GM18909 (cell line): ENCODE results near the gene SLC13A3.

Experiments
- ATAC-seq: cut with Tn5 transposase; IDR thresholded peaks from one replicate; pipeline ENCODE4 v1.9.1; 2021; ENCODE audit warnings: mild to moderate bottlenecking; ENCODE audit not compliant: unreplicated experiment, poor library complexity

SLC13A3 gene

DNA sequence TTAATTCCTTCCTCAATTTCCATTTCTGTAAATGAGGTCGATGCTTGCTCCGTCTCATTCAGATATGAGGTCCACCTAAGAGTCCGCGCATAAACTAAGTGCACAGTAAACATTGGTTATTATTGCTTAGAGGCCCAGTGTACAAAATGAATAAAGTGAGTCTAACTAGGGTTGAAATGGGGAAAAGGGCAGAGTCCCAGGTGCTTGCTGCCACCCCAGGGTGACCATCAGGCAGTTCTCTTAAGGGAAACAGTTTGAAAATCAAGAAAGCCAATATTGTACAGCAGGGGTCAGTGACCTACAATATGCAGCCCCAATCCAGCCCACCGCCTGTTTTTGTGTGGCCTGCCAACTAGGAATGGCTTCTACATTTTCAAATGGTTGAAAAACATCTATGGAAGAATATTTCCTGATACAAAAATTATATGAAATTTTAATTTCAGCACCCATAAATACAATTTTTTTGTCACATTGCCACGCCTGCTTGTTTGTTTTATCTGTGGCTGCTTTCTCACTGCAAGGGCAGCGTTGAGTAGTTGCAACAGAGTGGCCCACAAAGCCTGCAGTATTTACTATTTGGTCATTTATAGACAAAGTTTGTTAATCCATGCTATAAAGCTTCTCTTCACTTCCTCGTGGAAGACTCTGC lies 43.3 kb downstream of the SLC13A3 start:
- no peak for ATAC-seq

DNA sequence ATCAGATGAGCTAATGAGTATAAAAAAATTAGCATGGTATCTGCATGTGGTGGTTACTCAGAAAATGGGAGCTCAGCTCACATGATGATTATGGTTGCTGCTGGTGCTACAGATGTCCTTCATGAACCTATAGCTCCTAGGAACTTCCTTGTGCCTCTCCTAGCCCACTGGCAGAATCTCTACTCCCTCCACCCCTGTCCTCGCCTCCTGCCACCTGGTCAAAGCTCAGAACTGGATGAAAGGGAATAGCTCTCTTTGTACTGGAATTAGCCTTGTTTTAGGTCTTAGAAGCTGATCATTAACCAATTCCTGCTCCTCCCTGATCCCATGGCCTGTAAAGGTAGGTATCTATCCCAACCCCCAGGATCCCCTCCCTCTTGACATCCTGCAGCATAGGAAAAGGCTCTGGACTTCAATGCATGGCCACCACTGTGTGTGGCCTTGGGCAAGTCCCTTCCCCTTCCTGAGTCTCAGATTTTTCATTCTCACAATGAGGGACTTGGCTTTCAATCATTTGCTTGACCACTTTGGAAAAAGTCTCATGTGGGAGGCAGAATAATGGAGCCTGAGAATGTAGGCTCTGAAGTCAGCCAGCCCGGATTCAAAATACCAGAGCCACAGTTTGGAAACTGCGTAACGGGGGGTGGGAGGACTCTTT lies 43.9 kb downstream of the SLC13A3 start:
- ATAC-seq: no peak

DNA sequence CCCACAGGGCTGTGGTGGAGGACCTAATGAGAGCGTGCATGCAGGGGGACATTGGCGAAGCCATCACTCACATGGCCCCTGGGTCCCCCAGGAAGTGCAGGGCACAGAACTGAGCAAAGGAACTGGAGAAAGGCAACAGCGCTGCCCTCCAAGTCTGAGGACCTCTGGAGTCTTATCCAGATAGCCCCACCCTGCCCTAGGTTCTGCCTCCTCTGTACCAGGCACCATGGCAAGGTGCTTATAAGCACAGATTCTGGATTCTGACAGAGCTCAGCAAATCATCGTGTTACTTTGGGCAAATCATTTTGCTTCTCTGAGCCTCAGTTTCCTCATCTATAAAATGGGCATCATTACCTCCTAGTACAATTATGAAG lies 44.5 kb downstream of the SLC13A3 start:
- ATAC-seq: no peak

DNA sequence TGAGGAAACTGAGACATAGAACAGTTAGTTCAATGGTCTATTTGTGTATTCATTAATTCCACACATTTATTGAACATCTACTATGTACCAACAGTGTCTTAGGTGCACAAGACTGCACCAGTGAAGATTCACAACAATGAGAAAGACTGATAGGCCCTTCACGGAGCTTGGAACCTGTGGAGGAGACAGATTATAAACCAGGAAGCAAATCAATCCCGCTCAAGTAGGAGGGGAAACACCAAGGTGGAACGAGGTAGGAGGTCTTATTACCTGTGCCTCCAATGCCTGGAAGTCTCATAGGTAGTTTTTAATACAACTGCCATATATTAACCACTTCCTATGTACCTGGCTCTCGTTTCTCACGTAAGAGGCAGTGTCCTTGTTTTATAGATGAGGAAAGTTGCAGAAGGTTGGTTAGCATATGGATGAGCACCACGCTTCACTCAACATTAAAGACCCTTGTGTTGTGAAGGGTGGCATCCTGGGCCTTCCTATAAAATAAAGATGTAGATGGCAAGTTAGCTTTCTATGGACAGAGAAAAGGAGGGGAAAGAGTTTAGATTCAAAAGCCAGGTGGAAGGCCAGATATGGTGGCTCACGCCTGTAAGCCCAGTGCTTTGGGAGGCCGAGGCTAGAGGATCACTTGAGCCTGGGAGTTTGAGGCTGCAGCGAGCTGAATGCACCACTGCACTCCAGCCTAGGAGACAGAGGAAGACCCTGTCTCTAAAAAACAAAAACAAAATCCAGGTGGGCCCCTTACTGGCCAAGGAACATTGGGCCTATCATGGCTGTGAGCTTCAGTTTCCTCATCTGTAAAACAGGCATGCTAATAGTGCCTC lies 45.1 kb downstream of the SLC13A3 start:
- no peak for ATAC-seq

DNA sequence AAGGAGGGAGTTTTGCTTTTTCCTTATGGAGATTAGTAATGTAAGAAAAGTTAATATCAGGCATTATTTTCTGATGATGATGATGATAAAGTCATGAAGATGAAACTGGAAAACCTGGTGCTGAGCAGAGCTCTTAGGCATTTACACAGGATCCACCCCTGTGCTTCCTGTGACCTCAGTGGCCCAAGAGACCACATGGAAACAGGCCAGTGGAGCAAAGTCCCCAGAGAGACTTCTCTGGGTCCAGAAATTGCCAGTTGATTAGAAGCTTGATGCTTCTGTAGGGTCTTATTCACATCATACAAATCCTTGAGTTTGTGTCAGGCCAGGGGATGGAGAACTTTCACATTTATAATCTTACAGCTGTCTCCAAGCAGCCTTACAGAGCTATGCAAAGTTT lies 46.1 kb downstream of the SLC13A3 start:
- no peak for ATAC-seq

DNA sequence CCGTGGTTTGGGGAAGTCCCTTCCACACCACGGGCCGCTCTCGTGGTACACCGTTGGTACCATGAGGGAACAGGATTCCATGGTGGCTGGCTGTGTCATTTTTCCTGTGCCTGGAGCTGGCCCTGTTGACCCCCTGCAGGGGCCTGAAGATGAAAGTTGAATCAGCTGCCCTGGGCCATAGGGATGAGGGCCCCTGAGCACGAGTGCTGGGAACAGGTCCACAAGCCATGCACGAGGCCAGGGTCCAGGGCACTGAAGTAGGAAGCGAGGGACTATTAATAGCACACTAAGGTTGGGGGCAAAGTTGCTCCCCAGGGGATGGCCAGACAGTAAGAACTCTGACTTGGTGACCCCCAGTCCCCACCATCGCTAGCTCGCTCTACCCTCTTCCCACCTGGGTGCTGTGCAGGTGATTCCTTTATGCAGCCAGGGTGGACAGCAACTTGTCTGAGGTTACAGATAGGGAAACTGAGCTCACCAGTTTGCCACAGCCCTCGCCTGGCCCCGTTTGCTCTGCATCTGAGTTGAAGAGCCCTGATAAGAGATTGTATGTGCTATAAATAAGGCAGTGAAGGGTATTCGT lies 46.6 kb downstream of the SLC13A3 start:
- no peak for ATAC-seq

DNA sequence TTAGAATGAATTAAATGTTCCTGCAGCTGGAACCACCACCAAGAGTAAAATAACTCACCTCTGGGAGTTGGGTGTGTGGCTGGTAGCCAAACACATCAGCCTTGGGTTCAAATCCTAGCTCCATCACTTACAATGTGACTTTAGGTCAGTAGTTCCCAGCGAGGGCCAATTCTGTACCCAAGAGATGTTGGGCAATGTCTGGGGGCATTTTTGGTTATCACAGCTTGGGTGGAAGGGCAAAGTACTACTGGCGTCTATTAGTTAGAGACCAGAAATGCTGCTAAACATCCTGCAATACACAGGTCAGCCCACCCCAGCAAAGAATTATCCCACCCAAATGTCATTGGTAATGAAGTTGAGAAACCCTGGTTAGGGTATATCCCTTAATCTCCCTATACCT lies 48.8 kb downstream of the SLC13A3 start:
- ATAC-seq: no peak

DNA sequence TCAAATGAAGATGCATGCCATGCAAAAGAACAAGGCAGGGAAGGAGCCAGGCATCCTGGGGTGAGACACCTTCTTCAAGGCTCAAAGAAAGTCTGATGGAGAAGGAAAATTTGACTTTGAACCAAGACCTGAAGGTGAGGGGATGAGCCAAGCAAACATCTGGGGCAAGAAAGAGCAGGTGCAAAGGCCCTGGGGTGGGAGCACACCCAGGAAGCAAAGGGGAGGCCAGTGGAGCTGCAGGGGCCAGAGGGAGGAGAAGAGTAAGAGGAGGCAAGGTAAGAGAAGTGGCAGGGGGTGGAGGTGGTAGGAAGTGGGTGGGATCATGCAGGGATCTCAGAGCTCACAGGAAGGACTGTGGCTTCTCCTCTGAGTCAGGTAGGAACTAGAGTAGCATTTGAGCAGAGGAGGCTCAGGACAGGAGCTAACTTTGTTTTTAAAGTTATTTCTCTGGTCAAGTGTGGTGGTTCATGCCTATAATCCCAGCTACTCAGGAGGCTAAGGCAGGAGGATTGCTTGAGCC lies 49.6 kb downstream of the SLC13A3 start:
- no peak for ATAC-seq

DNA sequence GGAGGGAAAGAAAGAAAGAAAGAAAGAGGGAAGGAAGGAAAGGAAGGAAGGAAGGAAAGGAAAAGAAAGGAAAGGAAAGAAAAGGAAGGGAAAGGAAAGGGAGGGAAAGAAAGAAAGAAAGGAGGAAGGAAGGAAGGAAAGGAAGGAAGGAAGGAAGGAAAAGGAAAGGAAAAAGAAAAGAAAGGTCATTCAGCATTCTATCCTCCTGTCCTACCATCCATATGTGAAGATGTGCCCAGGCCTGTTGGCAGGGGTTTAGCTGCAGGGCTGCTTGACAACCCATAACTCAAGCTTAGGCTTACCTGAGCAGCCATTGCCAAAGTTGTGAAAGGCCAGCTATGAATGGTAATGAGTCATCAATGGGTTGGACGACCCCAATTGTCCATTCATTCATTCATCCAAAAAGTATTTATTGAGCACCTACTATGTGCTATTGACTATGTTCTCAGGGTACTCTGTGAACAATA lies 50.9 kb downstream of the SLC13A3 start:
- no peak for ATAC-seq

DNA sequence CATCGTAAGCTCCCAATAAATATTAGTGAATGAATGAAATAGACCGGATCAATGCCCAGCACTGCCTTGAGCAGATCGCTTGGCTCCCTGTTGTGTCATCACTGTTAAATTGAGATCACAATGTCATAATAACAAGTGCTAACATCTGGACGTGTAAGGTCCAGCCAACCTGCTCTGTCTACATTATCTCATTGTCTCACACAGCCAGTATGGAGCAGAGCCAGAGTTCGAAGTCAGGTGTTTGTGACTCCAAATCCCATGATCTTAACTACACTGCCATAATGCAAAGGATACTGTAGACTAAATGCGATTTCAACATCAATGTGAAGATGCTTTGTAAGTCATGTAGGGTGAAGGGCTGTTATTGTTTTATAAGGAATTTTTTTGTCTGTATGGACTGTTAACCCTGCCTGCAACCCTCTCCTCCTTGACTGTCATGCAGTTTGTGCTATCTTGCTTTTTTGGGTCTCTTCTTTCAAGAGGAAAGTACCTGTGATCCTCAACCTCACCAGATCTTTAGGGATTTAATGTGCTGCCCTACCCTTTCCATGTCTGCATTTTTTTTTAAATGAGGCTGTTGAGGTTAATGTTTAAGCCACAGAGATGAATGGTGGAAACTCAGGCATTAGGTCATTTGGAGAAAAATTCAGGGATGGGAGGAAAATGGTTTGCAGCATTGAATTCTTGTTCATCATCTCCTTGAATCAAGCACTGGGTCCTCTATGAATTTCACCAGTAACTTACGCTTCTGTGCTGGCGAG lies 51.9 kb downstream of the SLC13A3 start:
- ATAC-seq: no peak

DNA sequence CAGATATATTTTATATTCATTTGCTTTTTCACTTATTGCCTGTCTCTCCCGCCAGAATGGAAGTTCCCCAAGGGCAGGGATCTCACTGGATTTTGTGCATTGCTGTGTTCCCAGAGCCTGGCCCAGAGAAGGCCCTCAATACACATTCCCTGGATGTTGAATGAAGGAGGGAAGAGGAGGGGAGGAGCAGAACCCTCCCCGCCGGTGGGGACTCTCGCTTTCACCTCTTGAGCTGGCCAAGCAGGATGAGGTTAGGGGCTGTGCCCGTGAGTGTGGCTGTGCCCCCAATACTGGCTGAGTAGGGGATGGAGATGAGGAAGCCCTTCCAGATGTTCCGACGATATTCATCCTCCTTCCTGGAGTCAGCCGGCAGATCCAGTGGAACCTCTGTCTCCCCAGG lies 55.3 kb downstream of the SLC13A3 start:
- ATAC-seq: no peak

DNA sequence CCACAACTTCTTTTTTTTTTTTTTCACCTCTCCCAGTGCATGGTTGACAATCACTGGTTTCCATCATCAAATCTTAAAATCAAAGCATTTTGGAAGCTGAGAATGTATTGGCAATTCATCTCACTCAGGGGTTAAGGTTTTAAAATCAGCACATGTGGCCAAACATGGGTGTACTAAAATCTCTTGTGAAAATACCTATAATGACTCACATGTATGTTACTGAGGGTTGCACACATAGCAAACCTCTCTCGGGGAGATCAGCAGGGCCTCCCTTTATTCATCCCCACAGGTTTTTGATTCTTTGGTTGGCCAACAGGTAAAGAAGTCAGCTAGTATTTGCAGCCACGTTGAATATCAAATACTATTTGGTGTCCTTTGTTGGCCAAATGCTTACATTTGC lies 56.5 kb downstream of the SLC13A3 start:
- no peak for ATAC-seq

DNA sequence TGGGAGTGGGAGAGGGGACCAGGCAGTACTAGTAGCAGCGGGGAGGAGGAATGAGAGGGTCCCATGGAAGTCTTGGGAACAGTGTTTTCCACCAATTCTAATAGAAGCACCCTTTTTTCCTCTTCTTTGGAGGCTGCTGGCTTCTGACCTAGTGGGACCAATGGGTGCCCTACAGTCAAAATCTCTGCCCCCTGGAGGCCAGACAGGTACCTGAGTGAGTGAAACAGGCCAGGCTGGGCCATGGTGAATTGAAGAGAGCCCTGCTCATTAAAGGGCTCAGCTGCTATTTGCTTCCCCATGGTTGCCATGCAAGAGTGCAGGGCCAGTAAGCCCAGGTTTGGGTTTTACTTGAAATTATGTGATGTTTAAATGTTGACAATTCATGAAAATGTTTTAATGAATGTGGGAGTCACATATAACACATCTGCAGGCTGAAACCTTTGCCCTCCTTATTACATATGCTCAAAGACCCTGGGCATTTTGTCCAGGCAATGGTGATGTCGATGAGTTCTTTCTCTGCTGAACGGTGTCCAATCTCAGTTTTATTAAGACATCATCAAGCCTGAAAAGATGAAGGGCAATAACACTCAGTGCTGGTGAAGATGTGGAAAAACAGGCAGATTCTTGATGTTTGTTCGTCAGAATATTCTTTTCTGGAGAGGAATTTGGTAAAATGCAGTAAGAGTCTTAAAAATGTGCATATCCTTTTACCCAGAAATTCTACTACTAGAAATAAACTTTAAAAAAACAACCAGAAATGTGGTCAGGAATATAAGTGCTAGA lies 58.5 kb downstream of the SLC13A3 start:
- ATAC-seq: no peak

DNA sequence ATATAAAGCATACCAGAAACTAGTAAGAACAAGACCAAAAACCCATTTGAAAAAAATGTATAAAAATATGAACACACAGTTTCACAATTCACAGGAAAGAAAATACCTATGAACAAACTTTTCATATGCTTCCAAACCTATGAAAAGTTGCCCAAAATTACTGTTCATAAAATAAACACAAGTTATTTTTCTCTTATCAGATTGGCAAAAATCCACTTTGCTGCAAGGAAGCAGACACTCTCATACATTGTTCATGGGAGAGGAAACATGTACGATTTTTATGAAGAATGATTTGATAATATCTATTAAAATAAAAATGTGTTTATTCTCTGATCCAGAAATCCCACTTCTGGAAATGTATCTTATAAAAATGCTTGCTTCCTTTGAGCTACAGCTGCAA lies 60.8 kb downstream of the SLC13A3 start:
- no peak for ATAC-seq

DNA sequence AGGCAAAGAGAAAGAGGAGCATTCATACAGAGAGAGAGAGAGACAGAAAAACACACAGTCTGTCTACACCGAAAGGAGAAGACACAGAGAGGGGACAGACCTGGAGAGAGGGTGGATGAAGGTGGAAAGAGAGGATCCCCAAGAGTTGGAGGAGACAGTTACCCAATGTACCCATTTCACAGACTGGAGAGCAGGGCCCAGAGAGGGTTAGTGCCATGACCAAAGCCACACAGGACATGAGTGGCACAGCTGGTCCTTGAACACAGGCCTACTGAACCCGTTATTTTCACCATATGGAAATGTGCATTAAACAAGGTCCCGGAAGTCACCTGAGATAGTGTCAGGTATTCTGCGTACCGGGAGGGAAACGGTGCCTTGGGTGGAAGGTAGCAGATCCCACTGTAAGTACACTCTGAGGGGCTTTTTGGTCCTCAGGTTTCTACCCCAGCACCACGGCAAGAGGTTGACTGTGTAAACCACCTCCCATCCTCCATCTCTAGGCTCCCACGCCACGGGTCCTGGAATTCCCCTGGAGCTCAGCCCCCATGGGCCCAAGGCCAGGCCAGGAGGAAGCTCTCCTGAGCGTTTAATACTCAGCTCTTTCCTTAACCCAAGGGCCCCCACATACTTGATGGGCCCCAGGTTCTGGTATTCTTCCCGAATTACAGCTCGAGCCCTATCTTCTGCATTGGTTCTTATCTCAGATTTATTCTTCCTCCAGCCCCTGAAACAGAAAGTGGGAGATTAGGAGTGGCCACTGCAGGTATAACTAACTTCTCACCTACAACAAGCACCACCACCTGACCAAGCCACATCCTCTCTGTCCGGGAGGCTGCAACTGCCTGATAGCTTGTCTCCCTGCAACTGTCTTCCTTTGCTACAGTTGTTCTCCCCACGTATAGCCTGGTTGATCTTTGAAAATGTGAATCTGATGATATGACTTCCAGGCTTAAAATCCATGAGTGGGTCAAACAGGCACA lies 62.4 kb downstream of the SLC13A3 start:
- ATAC-seq: no peak

DNA sequence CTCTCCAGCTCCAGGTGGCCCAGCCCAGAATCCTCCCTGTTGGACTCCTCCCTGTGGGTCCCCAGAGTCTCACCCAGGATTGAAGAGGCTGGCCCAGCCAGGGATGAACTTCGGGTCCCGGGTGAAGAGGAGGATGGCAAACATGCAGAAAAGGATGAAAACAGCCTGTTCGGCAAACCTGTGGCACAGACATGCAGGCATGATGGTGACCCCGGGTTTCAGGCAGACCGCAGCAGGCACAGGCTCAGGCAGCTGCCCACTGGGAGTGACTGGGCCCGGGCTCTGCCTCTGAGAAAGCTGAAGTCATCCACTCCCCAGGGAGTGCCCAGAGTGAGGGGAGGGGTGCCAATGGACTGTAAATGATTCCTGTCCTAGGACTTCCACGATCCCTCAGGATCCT lies 63.3 kb downstream of the SLC13A3 start:
- no peak for ATAC-seq

DNA sequence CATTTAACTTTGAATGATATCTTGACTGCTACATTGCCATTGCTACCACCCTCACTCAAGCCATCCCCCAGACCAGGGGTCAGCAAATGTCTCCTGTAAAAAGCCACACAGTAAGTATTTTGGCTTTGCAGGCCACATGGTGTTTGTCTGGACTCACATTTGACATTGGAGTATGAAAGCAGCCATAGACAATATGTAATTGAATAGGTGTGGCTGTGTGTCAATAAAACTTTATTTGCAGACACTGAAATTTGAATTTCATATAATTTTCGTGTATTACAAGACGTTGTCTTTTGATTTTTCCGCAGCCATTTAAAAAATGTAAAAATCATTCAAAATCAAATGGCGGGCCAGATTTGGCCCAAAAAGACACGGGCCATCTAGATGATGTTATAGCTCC lies 64.5 kb downstream of the SLC13A3 start:
- ATAC-seq: no peak

DNA sequence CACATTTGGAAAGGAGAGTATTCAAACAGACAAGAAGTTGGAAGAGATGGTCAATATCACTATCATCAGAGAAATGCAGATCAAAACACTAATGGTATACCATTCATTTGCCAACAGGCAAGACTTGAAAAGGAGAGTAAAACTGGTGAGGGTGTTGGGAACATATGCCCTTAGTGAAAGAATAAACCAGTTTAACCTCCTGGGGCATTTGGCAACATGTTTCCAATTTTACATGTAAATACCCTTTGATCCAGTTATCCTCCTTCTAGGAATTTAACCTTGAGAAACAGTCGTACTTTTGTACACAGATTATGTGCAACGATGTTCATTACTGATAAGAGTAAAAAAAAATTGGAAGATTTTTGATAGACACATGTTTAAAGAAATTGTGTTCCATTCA lies 66.8 kb downstream of the SLC13A3 start:
- ATAC-seq: no peak
